GM12878 (cell line): ENCODE data around the gene SORL1. TPM values are rescaled to one million over a fixed set of nuclear protein-coding genes. Genes with fewer than 3 reads are reported as not detected.

Experiments used
- BMI1 ChIP-seq: fragments of 450-650 bp; IDR thresholded peaks from 2 replicates; pipeline ENCODE4 v1.6.1; 2016; ENCODE audit warnings: mild to moderate bottlenecking, moderate library complexity, borderline replicate concordance
- MTA2 ChIP-seq: fragments of 450-650 bp; IDR thresholded peaks from 2 replicates; pipeline ENCODE4 v1.6.1; 2016; ENCODE audit warnings: low read depth, mild to moderate bottlenecking, moderate library complexity
- POLR2AphosphoS2 ChIP-seq: IDR thresholded peaks from 2 replicates; pipeline ENCODE4 v1.6.1; 2011; ENCODE audit warnings: low read depth, mild to moderate bottlenecking, low read length, improper control_type of control experiment, moderate library complexity
- SREBF1 ChIP-seq: IDR thresholded peaks from 2 replicates; pipeline ENCODE4 v1.6.1; 2012; ENCODE audit warnings: mild to moderate bottlenecking, low read length
- STAT3 ChIP-seq: IDR thresholded peaks from 2 replicates; pipeline ENCODE4 v1.6.1; 2011; ENCODE audit warnings: low read depth, low read length, improper control_type of control experiment
- SUPT20H ChIP-seq: IDR thresholded peaks from 2 replicates; pipeline ENCODE4 v1.6.1; 2011; ENCODE audit warnings: low read depth, mild to moderate bottlenecking, low read length, moderate library complexity, borderline replicate concordance; ENCODE audit not compliant: control insufficient read depth
- ZNF207 ChIP-seq: fragments of 450-650 bp; IDR thresholded peaks from 2 replicates; pipeline ENCODE4 v1.6.1; 2014; ENCODE audit warnings: antibody characterized with exemption, mild to moderate bottlenecking, borderline replicate concordance
- ZNF384 ChIP-seq: IDR thresholded peaks from 2 replicates; pipeline ENCODE4 v1.6.1; 2012; ENCODE audit warnings: low read depth, mild to moderate bottlenecking, low read length, improper control_type of control experiment, borderline replicate concordance
- polyA plus RNA-seq, 11 experiments: library from polyadenylated mRNA; depleted of rRNA in 4 of 11; unstranded in 6 of 11; stranded (reverse) in 5 of 11; fragments of >200 nt; fragmentation: Nextera tagmentation in 4 of 11; fragmentation: Illumina TruSeq in 1 of 11; extraction: Ambion mirVana in 4 of 11; extraction: Trizol in 1 of 11; gene quantifications; 1 replicate in 1 of 11; 2 replicates in 10 of 11; pipeline versions ENCODE4 v1.2.1 to v1.2.3, GENCODE V29; 2011 to 2016; ENCODE audit warnings: inconsistent platforms in 2 of 11, missing spikeins in 2 of 11, low read depth in 1 of 11
- total RNA-seq, 4 experiments: library from RNA; depleted of rRNA in 3 of 4; stranded (reverse); fragments of >200 nt in 3 of 4; fragmentation: Illumina TruSeq in 1 of 4; extraction: Trizol in 1 of 4; gene quantifications; 2 replicates each; pipeline versions ENCODE4 v1.2.1 to v1.2.3, GENCODE V29; 2013 to 2021
- TF ChIP-seq, protein P1 (sequence below): fragments of 150-350 bp; IDR thresholded peaks from 2 replicates; pipeline ENCODE4 v1.6.1; 2016; ENCODE audit warnings: low read depth, low read length
- TF ChIP-seq, protein P2 (sequence below): fragments of 450-650 bp; IDR thresholded peaks from 2 replicates; pipeline ENCODE4 v1.6.1; 2017; ENCODE audit warnings: mild to moderate bottlenecking, moderate library complexity
- TF ChIP-seq, protein P3 (sequence below), 3 experiments: IDR thresholded peaks in 2 of 3; conservative IDR thresholded peaks in 1 of 3; 2 replicates each; pipeline ENCODE4 v1.5.1; 2011; ENCODE audit warnings: low read depth in 3 of 3, low read length in 3 of 3, mild to moderate bottlenecking in 3 of 3, control low read depth in 2 of 3, moderate library complexity in 2 of 3, inconsistent platforms in 1 of 3, mixed read lengths in 1 of 3; ENCODE audit not compliant: control insufficient read depth in 2 of 3, insufficient read depth in 1 of 3; ENCODE audit errors: extremely low read depth in 1 of 3

SORL1 gene
- total and polyA plus RNA-seq, 10 of the 15 experiments (the other 5 are each of a cell fraction or from before 2014, with no cell fraction given), result 20.2 to 107 (median 59.9) TPM

DNA sequence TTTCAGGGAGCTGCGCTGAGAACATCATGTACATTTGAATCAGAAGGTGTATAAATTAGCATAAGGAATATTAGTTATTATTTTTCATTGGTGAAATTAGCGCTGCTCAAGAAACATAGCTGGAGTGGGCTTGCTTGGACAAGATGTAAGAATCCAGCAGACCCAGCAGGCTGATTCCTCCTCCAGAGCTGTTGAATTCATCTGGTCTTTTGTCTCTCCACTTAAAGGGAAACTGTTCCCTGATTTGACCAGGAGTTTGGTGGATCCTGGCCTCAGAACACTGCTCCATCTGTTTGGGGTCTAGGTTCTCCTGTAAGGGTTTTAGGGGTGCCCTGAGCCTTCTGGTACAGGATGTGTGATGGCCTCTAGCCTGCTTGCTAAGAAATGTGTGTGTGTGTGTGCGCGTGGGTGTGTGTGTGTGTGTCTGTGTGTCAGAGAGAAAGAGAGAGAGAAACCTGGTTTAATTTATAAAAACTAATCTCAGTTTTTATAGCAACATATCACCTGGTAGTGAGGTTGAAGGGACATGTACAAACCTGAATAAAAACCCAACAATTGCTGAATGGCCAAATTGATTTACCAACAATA, 8.3 kb upstream of the SORL1 start (continued):
- TF ChIP-seq, protein P1, sequence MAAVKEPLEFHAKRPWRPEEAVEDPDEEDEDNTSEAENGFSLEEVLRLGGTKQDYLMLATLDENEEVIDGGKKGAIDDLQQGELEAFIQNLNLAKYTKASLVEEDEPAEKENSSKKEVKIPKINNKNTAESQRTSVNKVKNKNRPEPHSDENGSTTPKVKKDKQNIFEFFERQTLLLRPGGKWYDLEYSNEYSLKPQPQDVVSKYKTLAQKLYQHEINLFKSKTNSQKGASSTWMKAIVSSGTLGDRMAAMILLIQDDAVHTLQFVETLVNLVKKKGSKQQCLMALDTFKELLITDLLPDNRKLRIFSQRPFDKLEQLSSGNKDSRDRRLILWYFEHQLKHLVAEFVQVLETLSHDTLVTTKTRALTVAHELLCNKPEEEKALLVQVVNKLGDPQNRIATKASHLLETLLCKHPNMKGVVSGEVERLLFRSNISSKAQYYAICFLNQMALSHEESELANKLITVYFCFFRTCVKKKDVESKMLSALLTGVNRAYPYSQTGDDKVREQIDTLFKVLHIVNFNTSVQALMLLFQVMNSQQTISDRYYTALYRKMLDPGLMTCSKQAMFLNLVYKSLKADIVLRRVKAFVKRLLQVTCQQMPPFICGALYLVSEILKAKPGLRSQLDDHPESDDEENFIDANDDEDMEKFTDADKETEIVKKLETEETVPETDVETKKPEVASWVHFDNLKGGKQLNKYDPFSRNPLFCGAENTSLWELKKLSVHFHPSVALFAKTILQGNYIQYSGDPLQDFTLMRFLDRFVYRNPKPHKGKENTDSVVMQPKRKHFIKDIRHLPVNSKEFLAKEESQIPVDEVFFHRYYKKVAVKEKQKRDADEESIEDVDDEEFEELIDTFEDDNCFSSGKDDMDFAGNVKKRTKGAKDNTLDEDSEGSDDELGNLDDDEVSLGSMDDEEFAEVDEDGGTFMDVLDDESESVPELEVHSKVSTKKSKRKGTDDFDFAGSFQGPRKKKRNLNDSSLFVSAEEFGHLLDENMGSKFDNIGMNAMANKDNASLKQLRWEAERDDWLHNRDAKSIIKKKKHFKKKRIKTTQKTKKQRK, result no peak
- TF ChIP-seq POLR2AphosphoS2 (no peak), STAT3 (no peak), SREBF1 (no peak), SUPT20H (no peak), BMI1 (no peak), MTA2 (peak; percentile 45; the same call in 1 of the 2 replicates), ZNF384 (no peak), ZNF207 (no peak)
- TF ChIP-seq, protein P2, sequence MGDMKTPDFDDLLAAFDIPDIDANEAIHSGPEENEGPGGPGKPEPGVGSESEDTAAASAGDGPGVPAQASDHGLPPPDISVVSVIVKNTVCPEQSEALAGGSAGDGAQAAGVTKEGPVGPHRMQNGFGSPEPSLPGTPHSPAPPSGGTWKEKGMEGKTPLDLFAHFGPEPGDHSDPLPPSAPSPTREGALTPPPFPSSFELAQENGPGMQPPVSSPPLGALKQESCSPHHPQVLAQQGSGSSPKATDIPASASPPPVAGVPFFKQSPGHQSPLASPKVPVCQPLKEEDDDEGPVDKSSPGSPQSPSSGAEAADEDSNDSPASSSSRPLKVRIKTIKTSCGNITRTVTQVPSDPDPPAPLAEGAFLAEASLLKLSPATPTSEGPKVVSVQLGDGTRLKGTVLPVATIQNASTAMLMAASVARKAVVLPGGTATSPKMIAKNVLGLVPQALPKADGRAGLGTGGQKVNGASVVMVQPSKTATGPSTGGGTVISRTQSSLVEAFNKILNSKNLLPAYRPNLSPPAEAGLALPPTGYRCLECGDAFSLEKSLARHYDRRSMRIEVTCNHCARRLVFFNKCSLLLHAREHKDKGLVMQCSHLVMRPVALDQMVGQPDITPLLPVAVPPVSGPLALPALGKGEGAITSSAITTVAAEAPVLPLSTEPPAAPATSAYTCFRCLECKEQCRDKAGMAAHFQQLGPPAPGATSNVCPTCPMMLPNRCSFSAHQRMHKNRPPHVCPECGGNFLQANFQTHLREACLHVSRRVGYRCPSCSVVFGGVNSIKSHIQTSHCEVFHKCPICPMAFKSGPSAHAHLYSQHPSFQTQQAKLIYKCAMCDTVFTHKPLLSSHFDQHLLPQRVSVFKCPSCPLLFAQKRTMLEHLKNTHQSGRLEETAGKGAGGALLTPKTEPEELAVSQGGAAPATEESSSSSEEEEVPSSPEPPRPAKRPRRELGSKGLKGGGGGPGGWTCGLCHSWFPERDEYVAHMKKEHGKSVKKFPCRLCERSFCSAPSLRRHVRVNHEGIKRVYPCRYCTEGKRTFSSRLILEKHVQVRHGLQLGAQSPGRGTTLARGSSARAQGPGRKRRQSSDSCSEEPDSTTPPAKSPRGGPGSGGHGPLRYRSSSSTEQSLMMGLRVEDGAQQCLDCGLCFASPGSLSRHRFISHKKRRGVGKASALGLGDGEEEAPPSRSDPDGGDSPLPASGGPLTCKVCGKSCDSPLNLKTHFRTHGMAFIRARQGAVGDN, result 0 out of 2 replicates have a peak, but pooled peaks have one; percentile 17
- TF ChIP-seq, protein P3, sequence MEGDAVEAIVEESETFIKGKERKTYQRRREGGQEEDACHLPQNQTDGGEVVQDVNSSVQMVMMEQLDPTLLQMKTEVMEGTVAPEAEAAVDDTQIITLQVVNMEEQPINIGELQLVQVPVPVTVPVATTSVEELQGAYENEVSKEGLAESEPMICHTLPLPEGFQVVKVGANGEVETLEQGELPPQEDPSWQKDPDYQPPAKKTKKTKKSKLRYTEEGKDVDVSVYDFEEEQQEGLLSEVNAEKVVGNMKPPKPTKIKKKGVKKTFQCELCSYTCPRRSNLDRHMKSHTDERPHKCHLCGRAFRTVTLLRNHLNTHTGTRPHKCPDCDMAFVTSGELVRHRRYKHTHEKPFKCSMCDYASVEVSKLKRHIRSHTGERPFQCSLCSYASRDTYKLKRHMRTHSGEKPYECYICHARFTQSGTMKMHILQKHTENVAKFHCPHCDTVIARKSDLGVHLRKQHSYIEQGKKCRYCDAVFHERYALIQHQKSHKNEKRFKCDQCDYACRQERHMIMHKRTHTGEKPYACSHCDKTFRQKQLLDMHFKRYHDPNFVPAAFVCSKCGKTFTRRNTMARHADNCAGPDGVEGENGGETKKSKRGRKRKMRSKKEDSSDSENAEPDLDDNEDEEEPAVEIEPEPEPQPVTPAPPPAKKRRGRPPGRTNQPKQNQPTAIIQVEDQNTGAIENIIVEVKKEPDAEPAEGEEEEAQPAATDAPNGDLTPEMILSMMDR (IDR thresholded peaks at IDR 0.05 in 2 of 3, conservative IDR thresholded peaks at IDR 0.05 in 1 of 3; ENCODE audit: control insufficient read depth in 2 of 3, extremely low read depth in 1 of 3, insufficient read depth in 1 of 3, low read depth in 3 of 3, low read length in 3 of 3), result no peak
- TF ChIP-seq, all 136 proteins: peak for 4
